Neural cell (in vitro differentiated cells): Measurements from ENCODE around the gene CABP2. TPM values are rescaled to one million over a fixed set of nuclear protein-coding genes. Genes with fewer than 3 reads are reported as not detected.

Source experiments
- H2AFZ ChIP-seq: fragments of 200-600, 300-800 bp; sonication (generic), shearing (Covaris generic); 2 replicates; pipeline ENCODE4 v1.6.0; 2014; ENCODE audit warnings: low read depth, mild to moderate bottlenecking, antibody characterized with exemption, low read length, moderate library complexity
- H3F3A ChIP-seq: fragments of 200-600 bp; shearing (Covaris generic); 2 replicates; pipeline ENCODE4 v1.6.1; 2016; ENCODE audit warnings: mild to moderate bottlenecking, moderate library complexity, mixed read lengths, antibody characterized with exemption, low read length; ENCODE audit not compliant: insufficient read depth, poor library complexity, severe bottlenecking
- H3K27ac ChIP-seq: fragments of 200-600, 300-800 bp; sonication (generic), shearing (Covaris generic); 2 replicates; pipeline ENCODE4 v1.5.1; 2014; ENCODE audit warnings: mild to moderate bottlenecking, low read length, moderate library complexity
- H3K27me3 ChIP-seq: fragments of 300-800, 200-600 bp; sonication (generic), shearing (Covaris generic); 2 replicates; pipeline ENCODE4 v1.6.0; 2014; ENCODE audit warnings: mild to moderate bottlenecking, low read depth, low read length, moderate library complexity; ENCODE audit not compliant: insufficient read depth
- H3K36me3 ChIP-seq: fragments of 300-800, 200-600 bp; sonication (generic), shearing (Covaris generic); 2 replicates; pipeline ENCODE4 v1.5.1; 2014; ENCODE audit warnings: mild to moderate bottlenecking, antibody characterized with exemption, low read length, moderate library complexity; ENCODE audit not compliant: insufficient read depth
- H3K4me2 ChIP-seq: fragments of 300-800, 200-600 bp; sonication (generic), shearing (Covaris generic); 2 replicates; pipeline ENCODE4 v1.6.0; 2014; ENCODE audit warnings: mild to moderate bottlenecking, low read length
- H3K4me3 ChIP-seq: fragments of 300-800, 200-600 bp; sonication (generic), shearing (Covaris generic); 2 replicates; pipeline ENCODE4 v1.5.1; 2014; ENCODE audit warnings: mild to moderate bottlenecking, low read length, moderate library complexity
- H3K79me2 ChIP-seq: fragments of 200-600 bp; shearing (Covaris generic); replicated peaks from 2 replicates; pipeline ENCODE4 v1.6.0; 2014; ENCODE audit warnings: mild to moderate bottlenecking, low read length, moderate library complexity; ENCODE audit not compliant: insufficient read depth
- H3K9ac ChIP-seq: fragments of 300-800, 200-600 bp; sonication (generic), shearing (Covaris generic); 2 replicates; pipeline ENCODE4 v1.6.1; 2016; ENCODE audit warnings: mild to moderate bottlenecking, low read length, mixed read lengths
- H3K9me2 ChIP-seq: fragments of 200-600 bp; shearing (Covaris generic); 2 replicates; pipeline ENCODE4 v1.6.1; 2016; ENCODE audit warnings: mild to moderate bottlenecking, low read length, mixed read lengths; ENCODE audit not compliant: insufficient read depth
- H3K9me3 ChIP-seq: fragments of 200-600, 300-800 bp; sonication (generic), shearing (Covaris generic); 2 replicates; pipeline ENCODE4 v1.6.1; 2016; ENCODE audit warnings: mild to moderate bottlenecking, mixed run types, low read length, moderate library complexity, mixed read lengths
- H4K20me1 ChIP-seq: fragments of 200-600 bp; shearing (Covaris generic); 2 replicates; pipeline ENCODE4 v1.6.1; 2016; ENCODE audit warnings: mild to moderate bottlenecking, mixed run types; ENCODE audit not compliant: insufficient read depth
- EP300 ChIP-seq: fragments of 450-650 bp; conservative IDR thresholded peaks from 2 replicates; pipeline ENCODE4 v1.6.1; 2014; ENCODE audit warnings: antibody characterized with exemption, mild to moderate bottlenecking, moderate library complexity; ENCODE audit not compliant: poor library complexity, severe bottlenecking
- EZH2 ChIP-seq: fragments of 200-600, 300-800 bp; shearing (Covaris generic), sonication (generic); IDR thresholded peaks from 2 replicates; pipeline ENCODE4 v1.6.1; 2014; ENCODE audit warnings: antibody characterized with exemption, low read length, borderline replicate concordance, mild to moderate bottlenecking; ENCODE audit not compliant: insufficient read depth, poor library complexity, severe bottlenecking
- MXI1 ChIP-seq: fragments of 450-650 bp; conservative IDR thresholded peaks from 2 replicates; pipeline ENCODE4 v1.6.1; 2014; ENCODE audit warnings: antibody characterized with exemption, mild to moderate bottlenecking; ENCODE audit not compliant: poor library complexity, severe bottlenecking
- POLR2AphosphoS5 ChIP-seq: IDR thresholded peaks from 2 replicates; pipeline ENCODE4 v1.6.1; 2012
- RAD21 ChIP-seq: fragments of 450-650 bp; conservative IDR thresholded peaks from 2 replicates; pipeline ENCODE4 v1.6.1; 2014; ENCODE audit warnings: antibody characterized with exemption, mild to moderate bottlenecking, moderate library complexity
- SMC3 ChIP-seq: fragments of 450-650 bp; conservative IDR thresholded peaks from 2 replicates; pipeline ENCODE4 v1.6.1; 2014; ENCODE audit warnings: antibody characterized with exemption, mild to moderate bottlenecking, moderate library complexity; ENCODE audit not compliant: poor library complexity
- TAF1 ChIP-seq: IDR thresholded peaks from 2 replicates; pipeline ENCODE4 v1.6.1; 2012; ENCODE audit warnings: low read depth
- polyA plus RNA-seq: library from polyadenylated mRNA; depleted of rRNA; stranded (reverse); fragments of >200 nt; gene quantifications from 2 replicates; pipeline ENCODE4 v1.2.3, GENCODE V29; 2014
- TF ChIP-seq, protein P1 (sequence below): IDR thresholded peaks from 2 replicates; pipeline ENCODE4 v1.6.1; 2012; ENCODE audit warnings: borderline replicate concordance
- TF ChIP-seq, protein P2 (sequence below): fragments of 450-650 bp; IDR thresholded peaks from 2 replicates; pipeline ENCODE4 v1.5.1; 2014; ENCODE audit warnings: antibody characterized with exemption, mild to moderate bottlenecking, moderate library complexity; ENCODE audit not compliant: poor library complexity, severe bottlenecking

Gene CABP2
- polyA plus RNA-seq, 1 donor from 2014 or later = not detected

DNA sequence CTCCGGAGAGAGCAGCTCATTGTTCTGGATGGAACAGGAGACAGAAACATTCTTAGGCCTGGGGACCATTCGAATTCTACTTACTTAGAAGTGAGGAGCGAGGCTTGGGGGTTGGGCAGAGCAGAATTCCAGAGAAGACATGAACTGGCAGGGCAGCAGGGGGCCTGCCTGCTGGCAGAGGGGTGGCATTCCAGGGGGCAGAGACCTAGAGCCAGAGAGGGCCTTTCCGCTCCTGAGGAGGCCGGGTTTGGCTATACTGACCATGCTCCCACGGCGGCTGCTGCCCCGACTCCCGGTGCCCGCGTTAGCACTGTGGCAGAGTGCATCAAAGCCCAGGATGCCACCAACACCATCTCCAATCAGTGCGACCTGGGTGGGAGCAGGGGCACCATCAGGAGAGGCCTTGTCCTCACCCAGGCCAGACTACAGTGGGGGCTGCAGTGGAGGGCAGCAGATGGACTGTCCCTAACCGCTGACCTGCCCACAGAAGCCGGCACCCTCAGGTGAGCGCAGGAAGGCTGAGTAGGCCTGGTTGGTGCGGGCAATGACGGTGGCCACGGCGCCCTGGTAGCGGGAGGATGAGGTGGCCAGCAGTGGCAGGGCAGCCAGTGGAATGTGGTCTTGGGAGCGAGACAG, 25.5 kb downstream of the CABP2 start:
- no peaks in the 10 kb centered on the region for H3K36me3 ChIP-seq
- peaks cover 4% of the 10 kb centered on the region for H3K79me2 ChIP-seq
- no peaks in the 10 kb centered on the region for H3K9me2 ChIP-seq
- H3K9me3 ChIP-seq = no peaks in the 10 kb centered on the region
- no peak overlapping the region for H3K9ac ChIP-seq
- TF ChIP-seq, protein P1, sequence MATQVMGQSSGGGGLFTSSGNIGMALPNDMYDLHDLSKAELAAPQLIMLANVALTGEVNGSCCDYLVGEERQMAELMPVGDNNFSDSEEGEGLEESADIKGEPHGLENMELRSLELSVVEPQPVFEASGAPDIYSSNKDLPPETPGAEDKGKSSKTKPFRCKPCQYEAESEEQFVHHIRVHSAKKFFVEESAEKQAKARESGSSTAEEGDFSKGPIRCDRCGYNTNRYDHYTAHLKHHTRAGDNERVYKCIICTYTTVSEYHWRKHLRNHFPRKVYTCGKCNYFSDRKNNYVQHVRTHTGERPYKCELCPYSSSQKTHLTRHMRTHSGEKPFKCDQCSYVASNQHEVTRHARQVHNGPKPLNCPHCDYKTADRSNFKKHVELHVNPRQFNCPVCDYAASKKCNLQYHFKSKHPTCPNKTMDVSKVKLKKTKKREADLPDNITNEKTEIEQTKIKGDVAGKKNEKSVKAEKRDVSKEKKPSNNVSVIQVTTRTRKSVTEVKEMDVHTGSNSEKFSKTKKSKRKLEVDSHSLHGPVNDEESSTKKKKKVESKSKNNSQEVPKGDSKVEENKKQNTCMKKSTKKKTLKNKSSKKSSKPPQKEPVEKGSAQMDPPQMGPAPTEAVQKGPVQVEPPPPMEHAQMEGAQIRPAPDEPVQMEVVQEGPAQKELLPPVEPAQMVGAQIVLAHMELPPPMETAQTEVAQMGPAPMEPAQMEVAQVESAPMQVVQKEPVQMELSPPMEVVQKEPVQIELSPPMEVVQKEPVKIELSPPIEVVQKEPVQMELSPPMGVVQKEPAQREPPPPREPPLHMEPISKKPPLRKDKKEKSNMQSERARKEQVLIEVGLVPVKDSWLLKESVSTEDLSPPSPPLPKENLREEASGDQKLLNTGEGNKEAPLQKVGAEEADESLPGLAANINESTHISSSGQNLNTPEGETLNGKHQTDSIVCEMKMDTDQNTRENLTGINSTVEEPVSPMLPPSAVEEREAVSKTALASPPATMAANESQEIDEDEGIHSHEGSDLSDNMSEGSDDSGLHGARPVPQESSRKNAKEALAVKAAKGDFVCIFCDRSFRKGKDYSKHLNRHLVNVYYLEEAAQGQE = no peak
- TF ChIP-seq RAD21 (no peak), EZH2 (no peak), EP300 (no peak), POLR2AphosphoS5 (no peak), MXI1 (no peak), TAF1 (no peak), SMC3 (no peak)
- TF ChIP-seq, protein P2, sequence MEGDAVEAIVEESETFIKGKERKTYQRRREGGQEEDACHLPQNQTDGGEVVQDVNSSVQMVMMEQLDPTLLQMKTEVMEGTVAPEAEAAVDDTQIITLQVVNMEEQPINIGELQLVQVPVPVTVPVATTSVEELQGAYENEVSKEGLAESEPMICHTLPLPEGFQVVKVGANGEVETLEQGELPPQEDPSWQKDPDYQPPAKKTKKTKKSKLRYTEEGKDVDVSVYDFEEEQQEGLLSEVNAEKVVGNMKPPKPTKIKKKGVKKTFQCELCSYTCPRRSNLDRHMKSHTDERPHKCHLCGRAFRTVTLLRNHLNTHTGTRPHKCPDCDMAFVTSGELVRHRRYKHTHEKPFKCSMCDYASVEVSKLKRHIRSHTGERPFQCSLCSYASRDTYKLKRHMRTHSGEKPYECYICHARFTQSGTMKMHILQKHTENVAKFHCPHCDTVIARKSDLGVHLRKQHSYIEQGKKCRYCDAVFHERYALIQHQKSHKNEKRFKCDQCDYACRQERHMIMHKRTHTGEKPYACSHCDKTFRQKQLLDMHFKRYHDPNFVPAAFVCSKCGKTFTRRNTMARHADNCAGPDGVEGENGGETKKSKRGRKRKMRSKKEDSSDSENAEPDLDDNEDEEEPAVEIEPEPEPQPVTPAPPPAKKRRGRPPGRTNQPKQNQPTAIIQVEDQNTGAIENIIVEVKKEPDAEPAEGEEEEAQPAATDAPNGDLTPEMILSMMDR = no peak
- no peaks in the 10 kb centered on the region for H4K20me1 ChIP-seq
- H3K4me3 ChIP-seq = no peak overlapping the region
- H3K27ac ChIP-seq = no peak overlapping the region
- no peaks in the 10 kb centered on the region for H3F3A ChIP-seq
- no peak overlapping the region for H3K4me2 ChIP-seq
- no peaks in the 10 kb centered on the region for H3K27me3 ChIP-seq
- H2AFZ ChIP-seq = no peak overlapping the region

DNA sequence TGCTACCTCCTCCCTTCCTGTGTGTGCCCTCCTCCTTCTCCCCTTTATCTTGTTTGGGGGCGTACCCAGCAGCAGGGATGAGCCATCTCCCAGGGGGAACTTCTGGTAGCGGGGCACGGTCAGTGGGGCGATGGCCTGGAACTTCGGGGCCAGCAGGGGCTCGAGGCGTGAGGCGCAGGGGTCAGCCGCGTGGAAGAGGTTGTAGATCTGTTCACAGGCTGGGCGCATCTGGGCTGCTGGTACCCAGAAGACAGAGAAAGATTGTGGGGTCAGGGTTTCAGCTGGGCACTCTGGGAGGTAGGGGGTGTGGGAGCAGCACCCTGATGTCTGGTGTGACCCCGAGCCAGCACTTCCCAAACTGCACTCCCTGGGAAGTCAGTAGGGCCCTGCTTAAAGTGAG, 27.1 kb downstream of the CABP2 start:
- Histone ChIP-seq H3K27me3 (no peaks in the 10 kb centered on the region), H3K4me2 (no peak overlapping the region), H4K20me1 (no peaks in the 10 kb centered on the region), H3K79me2 (no peaks in the 10 kb centered on the region), H3F3A (no peaks in the 10 kb centered on the region), H3K27ac (no peak overlapping the region), H3K9ac (no peak overlapping the region), H2AFZ (no peak overlapping the region), H3K9me2 (no peaks in the 10 kb centered on the region), H3K4me3 (no peak overlapping the region), H3K9me3 (no peaks in the 10 kb centered on the region), H3K36me3 (no peaks in the 10 kb centered on the region)
- TF ChIP-seq EZH2 (no peak), EP300 (no peak), TAF1 (no peak), MXI1 (no peak), SMC3 (no peak), RAD21 (no peak), POLR2AphosphoS5 (no peak)
- TF ChIP-seq, protein P2 = no peak
- TF ChIP-seq, protein P1 = no peak
